Astrocyte (in vitro differentiated cells and primary cell): ENCODE measurements around the gene PLBD1. TPM values are rescaled to one million over a fixed set of nuclear protein-coding genes. Genes with fewer than 3 reads are reported as not detected.

Source experiments
- DNase-seq: peaks from one replicate; pipeline ENCODE4 v3.0.0-alpha.2; 2010; ENCODE audit warnings: low read depth
- FAIRE-seq: peaks from 2 replicates; lab custom pipeline; 2011; peaks lifted over from hg19 to GRCh38; lab: Jason Lieb, UNC
- H2AFZ ChIP-seq: 2 replicates; pipeline ENCODE4 v1.6.0; 2012; ENCODE audit warnings: low read depth, low read length, inconsistent platforms
- H3K27ac ChIP-seq: 2 replicates; pipeline ENCODE4 v1.5.1; 2011; ENCODE audit warnings: low read depth, low read length, inconsistent platforms
- H3K27me3 ChIP-seq: 2 replicates; pipeline ENCODE4 v1.6.0; 2011; ENCODE audit warnings: low read length, inconsistent platforms; ENCODE audit not compliant: insufficient read depth
- H3K36me3 ChIP-seq: 2 replicates; pipeline ENCODE4 v1.5.1; 2011; ENCODE audit warnings: low read length, inconsistent platforms; ENCODE audit not compliant: insufficient read depth
- H3K4me1 ChIP-seq: 2 replicates; pipeline ENCODE4 v1.5.1; 2011; ENCODE audit warnings: low read length, inconsistent platforms; ENCODE audit not compliant: insufficient read depth
- H3K4me2 ChIP-seq: 2 replicates; pipeline ENCODE4 v1.6.0; 2012; ENCODE audit warnings: low read length, inconsistent platforms
- H3K4me3 ChIP-seq: 2 replicates; pipeline ENCODE4 v1.5.1; 2011; ENCODE audit warnings: low read depth, mild to moderate bottlenecking, low read length, inconsistent platforms; ENCODE audit not compliant: insufficient read depth
- H3K79me2 ChIP-seq: 2 replicates; pipeline ENCODE4 v1.6.0; 2012; ENCODE audit warnings: mild to moderate bottlenecking, low read length, inconsistent platforms; ENCODE audit not compliant: insufficient read depth
- H3K9ac ChIP-seq: 2 replicates; pipeline ENCODE4 v1.6.0; 2012; ENCODE audit warnings: mild to moderate bottlenecking, low read length, inconsistent platforms
- H3K9me3 ChIP-seq: 2 replicates; pipeline ENCODE4 v1.5.1; 2012; ENCODE audit warnings: low read depth, mild to moderate bottlenecking, low read length, inconsistent platforms; ENCODE audit not compliant: insufficient read depth
- H4K20me1 ChIP-seq: 2 replicates; pipeline ENCODE4 v1.6.0; 2012; ENCODE audit warnings: low read length, inconsistent platforms; ENCODE audit not compliant: insufficient read depth
- H3K27ac Mint-ChIP-seq: one replicate; pipeline ENCODE4 v1.8.0; 2021; ENCODE audit warnings: mild to moderate bottlenecking, mixed read lengths; ENCODE audit not compliant: unreplicated experiment
- H3K27me3 Mint-ChIP-seq: one replicate; pipeline ENCODE4 v1.8.0; 2021; ENCODE audit warnings: low read depth, mixed read lengths; ENCODE audit not compliant: unreplicated experiment
- H3K36me3 Mint-ChIP-seq: one replicate; pipeline ENCODE4 v1.8.0; 2021; ENCODE audit warnings: low read depth, mixed read lengths; ENCODE audit not compliant: unreplicated experiment
- H3K4me1 Mint-ChIP-seq: one replicate; pipeline ENCODE4 v1.8.0; 2021; ENCODE audit warnings: low read depth, mixed read lengths; ENCODE audit not compliant: unreplicated experiment
- H3K4me3 Mint-ChIP-seq: one replicate; pipeline ENCODE4 v1.8.0; 2021; ENCODE audit warnings: mild to moderate bottlenecking, moderate library complexity, mixed read lengths; ENCODE audit not compliant: unreplicated experiment
- H3K9me3 Mint-ChIP-seq: one replicate; pipeline ENCODE4 v1.8.0; 2021; ENCODE audit warnings: mild to moderate bottlenecking, mixed read lengths; ENCODE audit not compliant: unreplicated experiment
- CTCF ChIP-seq: IDR thresholded peaks from 2 replicates; pipeline ENCODE4 v1.5.1; 2011; ENCODE audit warnings: low read depth, mild to moderate bottlenecking, inconsistent platforms, low read length, moderate library complexity; ENCODE audit not compliant: insufficient read depth
- EZH2 ChIP-seq: IDR thresholded peaks from 2 replicates; pipeline ENCODE4 v1.6.1; 2012; ENCODE audit warnings: mild to moderate bottlenecking, low read length, inconsistent platforms; ENCODE audit not compliant: insufficient read depth
- total RNA-seq: library from RNA; stranded (reverse); gene quantifications from 2 replicates; pipeline ENCODE4 v1.2.1, GENCODE V29; 2021

The PLBD1 gene
- total RNA-seq, 1 donor from 2014 or later, result 0.57 TPM

GRCh38 chr12:14611640-14612203, 44.0 kb upstream of the PLBD1 start:
- FAIRE-seq (no peak), DNase-seq (no peak)
- H3K36me3 Mint-ChIP-seq, result no peaks in the 10 kb centered on the region
- H3K27ac Mint-ChIP-seq, result no peak overlapping the region
- no peaks in the 10 kb centered on the region for H3K4me1 ChIP-seq
- no peak overlapping the region for H3K9ac ChIP-seq
- H2AFZ ChIP-seq, result no peak overlapping the region
- H3K4me2 ChIP-seq, result no peak overlapping the region
- H3K27me3 Mint-ChIP-seq, result no peaks in the 10 kb centered on the region
- no peak overlapping the region for H3K27ac ChIP-seq
- no peaks in the 10 kb centered on the region for H3K36me3 ChIP-seq
- peaks cover 3% of the 10 kb centered on the region for H3K9me3 ChIP-seq
- H3K79me2 ChIP-seq, result no peaks in the 10 kb centered on the region
- H3K4me3 ChIP-seq, result no peak overlapping the region
- H4K20me1 ChIP-seq, result no peaks in the 10 kb centered on the region
- H3K4me1 Mint-ChIP-seq, result no peaks in the 10 kb centered on the region
- no peaks in the 10 kb centered on the region for H3K27me3 ChIP-seq
- TF ChIP-seq EZH2 (no peak), CTCF (no peak)
- peaks cover 13% of the 10 kb centered on the region for H3K9me3 Mint-ChIP-seq
- H3K4me3 Mint-ChIP-seq, result no peak overlapping the region

GRCh38 chr12:14607568-14607967, 39.9 kb upstream of the PLBD1 start:
- H3K9me3 Mint-ChIP-seq, result peaks cover 14% of the 10 kb centered on the region

More at GRCh38 chr12:14607568-14607967, 39.9 kb upstream of the PLBD1 start:
- Histone ChIP-seq H3K79me2 (no peaks in the 10 kb centered on the region), H3K36me3 (no peaks in the 10 kb centered on the region), H4K20me1 (no peaks in the 10 kb centered on the region), H3K27ac (no peak overlapping the region), H3K4me2 (no peak overlapping the region), H3K4me3 (no peak overlapping the region), H3K9me3 (peaks cover 3% of the 10 kb centered on the region), H3K4me1 (no peaks in the 10 kb centered on the region), H3K27me3 (no peaks in the 10 kb centered on the region), H2AFZ (no peak overlapping the region), H3K9ac (no peak overlapping the region)
- DNase-seq (no peak), FAIRE-seq (no peak)
- Mint-ChIP-seq H3K27ac (no peak overlapping the region), H3K27me3 (no peaks in the 10 kb centered on the region), H3K4me3 (no peak overlapping the region), H3K36me3 (no peaks in the 10 kb centered on the region), H3K4me1 (no peaks in the 10 kb centered on the region)
- TF ChIP-seq CTCF (no peak), EZH2 (no peak)
